ENCODE data around the gene ACAN. TPM values are rescaled to one million over a fixed set of nuclear protein-coding genes. Genes with fewer than 3 reads are reported as not detected.

ACAN gene
- total and polyA plus RNA-seq, 9 of the 15 experiments (the other 6 are each of a cell fraction or from before 2014, with no cell fraction given) = not detected

- TF ChIP-seq, protein P1, sequence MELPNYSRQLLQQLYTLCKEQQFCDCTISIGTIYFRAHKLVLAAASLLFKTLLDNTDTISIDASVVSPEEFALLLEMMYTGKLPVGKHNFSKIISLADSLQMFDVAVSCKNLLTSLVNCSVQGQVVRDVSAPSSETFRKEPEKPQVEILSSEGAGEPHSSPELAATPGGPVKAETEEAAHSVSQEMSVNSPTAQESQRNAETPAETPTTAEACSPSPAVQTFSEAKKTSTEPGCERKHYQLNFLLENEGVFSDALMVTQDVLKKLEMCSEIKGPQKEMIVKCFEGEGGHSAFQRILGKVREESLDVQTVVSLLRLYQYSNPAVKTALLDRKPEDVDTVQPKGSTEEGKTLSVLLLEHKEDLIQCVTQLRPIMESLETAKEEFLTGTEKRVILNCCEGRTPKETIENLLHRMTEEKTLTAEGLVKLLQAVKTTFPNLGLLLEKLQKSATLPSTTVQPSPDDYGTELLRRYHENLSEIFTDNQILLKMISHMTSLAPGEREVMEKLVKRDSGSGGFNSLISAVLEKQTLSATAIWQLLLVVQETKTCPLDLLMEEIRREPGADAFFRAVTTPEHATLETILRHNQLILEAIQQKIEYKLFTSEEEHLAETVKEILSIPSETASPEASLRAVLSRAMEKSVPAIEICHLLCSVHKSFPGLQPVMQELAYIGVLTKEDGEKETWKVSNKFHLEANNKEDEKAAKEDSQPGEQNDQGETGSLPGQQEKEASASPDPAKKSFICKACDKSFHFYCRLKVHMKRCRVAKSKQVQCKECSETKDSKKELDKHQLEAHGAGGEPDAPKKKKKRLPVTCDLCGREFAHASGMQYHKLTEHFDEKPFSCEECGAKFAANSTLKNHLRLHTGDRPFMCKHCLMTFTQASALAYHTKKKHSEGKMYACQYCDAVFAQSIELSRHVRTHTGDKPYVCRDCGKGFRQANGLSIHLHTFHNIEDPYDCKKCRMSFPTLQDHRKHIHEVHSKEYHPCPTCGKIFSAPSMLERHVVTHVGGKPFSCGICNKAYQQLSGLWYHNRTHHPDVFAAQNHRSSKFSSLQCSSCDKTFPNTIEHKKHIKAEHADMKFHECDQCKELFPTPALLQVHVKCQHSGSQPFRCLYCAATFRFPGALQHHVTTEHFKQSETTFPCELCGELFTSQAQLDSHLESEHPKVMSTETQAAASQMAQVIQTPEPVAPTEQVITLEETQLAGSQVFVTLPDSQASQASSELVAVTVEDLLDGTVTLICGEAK (IDR thresholded peaks at IDR 0.05) = no peak
- TF ChIP-seq, protein P1 (CRISPR knock-in tag; IDR thresholded peaks at IDR 0.05) = no peak
Measured at GRCh38 chr15:88852476-88852875, 49.2 kb downstream of the ACAN start (continued).

Data from K562 (cell line).